NB4 (cell line): Measurements from ENCODE around the gene NUDT3.

Experiments
- CTCF ChIP-seq: IDR thresholded peaks from one replicate; pipeline ENCODE4 v1.5.1; 2012; ENCODE audit warnings: low read depth, low read length
- MAX ChIP-seq: IDR thresholded peaks from 2 replicates; pipeline ENCODE4 v1.6.1; 2011; ENCODE audit warnings: low read depth, low read length
- MYC ChIP-seq: IDR thresholded peaks from 2 replicates; pipeline ENCODE4 v1.6.1; 2011; ENCODE audit warnings: low read depth, low read length
- POLR2A ChIP-seq: IDR thresholded peaks from 2 replicates; pipeline ENCODE4 v1.6.1; 2011; ENCODE audit warnings: mild to moderate bottlenecking; ENCODE audit not compliant: insufficient read length; ENCODE audit errors: extremely low read depth

- no peak for TF ChIP-seq CTCF
- no peak for TF ChIP-seq MAX
- no peak for TF ChIP-seq POLR2A
- TF ChIP-seq MYC = no peak
Measured at GRCh38 chr6:34342247-34342646, 50.2 kb downstream of the NUDT3 start.
